B cell (primary cell): ENCODE data around the gene POTEC.
"Not testable (repeated sequence)": the region's sequence is repeated elsewhere in the genome, so short reads cannot be mapped to it uniquely, and the experiment has no call there.

ENCODE experiments used
- CTCF ChIP-seq: fragments of 200-600 bp; IDR thresholded peaks from one replicate; pipeline ENCODE4 v1.8.0; 2022; ENCODE audit warnings: antibody characterized with exemption, mild to moderate bottlenecking
- EZH2 ChIP-seq: IDR thresholded peaks from 2 replicates; pipeline ENCODE4 v1.6.1; 2012; ENCODE audit warnings: borderline replicate concordance, low read depth, mild to moderate bottlenecking, moderate library complexity, low read length; ENCODE audit not compliant: insufficient read depth, poor library complexity, severe bottlenecking

GRCh38 chr18:14559502-14559901, 16.1 kb upstream of the POTEC start:
- not testable (repeated sequence) for TF ChIP-seq CTCF, EZH2
